ENCODE measurements around the gene DPCD.

Gene DPCD

GRCh38 chr10:101639141-101639900, 51.2 kb downstream of the DPCD start:
- no peak for DNase-seq (ENCODE audit: low read depth)
- TF ChIP-seq CTCF (IDR thresholded peaks at IDR 0.05; ENCODE audit: control insufficient read depth, extremely low read depth, insufficient read depth) = no peak
- no peak overlapping the region for H3K4me3 ChIP-seq (ENCODE audit: low read depth, low read length)

- no peak for TF ChIP-seq CTCF (IDR thresholded peaks at IDR 0.05; ENCODE audit: control insufficient read depth, extremely low read depth, insufficient read depth)
- no peak overlapping the region for H3K4me3 ChIP-seq (ENCODE audit: low read depth, low read length)
- no peak for DNase-seq (ENCODE audit: low read depth)
Measured at GRCh38 chr10:101643546-101643945, 55.4 kb downstream of the DPCD start.

- TF ChIP-seq CTCF (IDR thresholded peaks at IDR 0.05; ENCODE audit: control insufficient read depth, extremely low read depth, insufficient read depth) = no peak
- H3K4me3 ChIP-seq (ENCODE audit: low read depth, low read length) = no peak overlapping the region
- DNase-seq (ENCODE audit: low read depth) = no peak
Measured at GRCh38 chr10:101644002-101644401, 55.9 kb downstream of the DPCD start.

GRCh38 chr10:101645659-101646058, 57.5 kb downstream of the DPCD start:
- DNase-seq (ENCODE audit: low read depth) = no peak
- TF ChIP-seq CTCF (IDR thresholded peaks at IDR 0.05; ENCODE audit: control insufficient read depth, extremely low read depth, insufficient read depth) = no peak
- H3K4me3 ChIP-seq (ENCODE audit: low read depth, low read length) = no peak overlapping the region

- no peak overlapping the region for H3K4me3 ChIP-seq (ENCODE audit: low read depth, low read length)
- DNase-seq (ENCODE audit: low read depth) = no peak
- no peak for TF ChIP-seq CTCF (IDR thresholded peaks at IDR 0.05; ENCODE audit: control insufficient read depth, extremely low read depth, insufficient read depth)
Measured at GRCh38 chr10:101646364-101646763, 58.2 kb downstream of the DPCD start.

- no peak overlapping the region for H3K4me3 ChIP-seq (ENCODE audit: low read depth, low read length)
- TF ChIP-seq CTCF (IDR thresholded peaks at IDR 0.05; ENCODE audit: control insufficient read depth, extremely low read depth, insufficient read depth) = no peak
- DNase-seq (ENCODE audit: low read depth) = no peak
Measured at GRCh38 chr10:101647255-101647654, 59.1 kb downstream of the DPCD start.

- no peak for DNase-seq (ENCODE audit: low read depth)
Measured at GRCh38 chr10:101649525-101650085, 61.5 kb downstream of the DPCD start.

More at GRCh38 chr10:101649525-101650085, 61.5 kb downstream of the DPCD start:
- no peak overlapping the region for H3K4me3 ChIP-seq (ENCODE audit: low read depth, low read length)
- TF ChIP-seq CTCF (IDR thresholded peaks at IDR 0.05; ENCODE audit: control insufficient read depth, extremely low read depth, insufficient read depth) = no peak

Data from LNCaP clone FGC (cell line).